ENCODE data around the gene NXT2. TPM values are rescaled to one million over a fixed set of nuclear protein-coding genes. Genes with fewer than 3 reads are reported as not detected.
"Not testable (repeated sequence)": the region's sequence is repeated elsewhere in the genome, so short reads cannot be mapped to it uniquely, and the experiment has no call there.

NXT2 gene
- total RNA-seq, 4 donors from 2014 or later: 1.8 to 5.3 (median 3.3) TPM

- Histone ChIP-seq H3K4me1 (no peaks in the 10 kb centered on the region), H3K27ac (no peak overlapping the region), H3K4me3 (no peak overlapping the region), H3K27me3 (peaks cover 0 to 16% (median 6%) of the 10 kb centered on the region in 3 donors), H3K36me3 (no peaks in the 10 kb centered on the region), H3K9me3 (no peaks in the 10 kb centered on the region)
- DNase-seq (no peak), ATAC-seq (no peak)
- intact Hi-C loops (cut with DNase I; ENCODE audit: low total_unique reads) (no loop called here), in situ Hi-C loops (cut with MboI; ENCODE audit: low sequenced_read_pairs in 4 of 4) (no loop called here)
- no peak for TF ChIP-seq CTCF (IDR thresholded peaks at IDR 0.05 in 4 of 5, conservative IDR thresholded peaks at IDR 0.05 in 1 of 5)
- no peak for TF ChIP-seq POLR2A (IDR thresholded peaks at IDR 0.05)
These were observed 3.0 kb upstream of the NXT2 start for GRCh38 chrX:109533631-109534030.

- Histone ChIP-seq H3K36me3 (no peaks in the 10 kb centered on the region), H3K4me3 (no peak overlapping the region), H3K27ac (no peak overlapping the region), H3K9me3 (no peaks in the 10 kb centered on the region), H3K4me1 (no peaks in the 10 kb centered on the region), H3K27me3 (peaks cover 0 to 13% (median 6%) of the 10 kb centered on the region in 3 donors)
- TF ChIP-seq POLR2A (IDR thresholded peaks at IDR 0.05) (no peak), CTCF (IDR thresholded peaks at IDR 0.05 in 4 of 5, conservative IDR thresholded peaks at IDR 0.05 in 1 of 5) (no peak)
- in situ Hi-C loops (cut with MboI; ENCODE audit: low sequenced_read_pairs in 4 of 4): no loop called here
- DNase-seq: no peak
- intact Hi-C loops (cut with DNase I; ENCODE audit: low total_unique reads): loop anchor here (5.0 kb wide), 1 partner anchor 307 kb away; no protein-coding TSS in a partner anchor
- no peak for ATAC-seq
These were observed 1.7 kb upstream of the NXT2 start for GRCh38 chrX:109534933-109535332.

- Histone ChIP-seq H3K36me3 (no peaks in the 10 kb centered on the region), H3K27ac (no peak overlapping the region), H3K4me1 (no peaks in the 10 kb centered on the region), H3K9me3 (no peaks in the 10 kb centered on the region), H3K4me3 (peak overlapping the region in 1 of 4 donors; percentile 71), H3K27me3 (peaks cover 0 to 13% (median 6%) of the 10 kb centered on the region in 3 donors)
- intact Hi-C loops (cut with DNase I; ENCODE audit: low total_unique reads) (loop anchor here (5.0 kb wide), 1 partner anchor 307 kb away; no protein-coding TSS in a partner anchor), in situ Hi-C loops (cut with MboI; ENCODE audit: low sequenced_read_pairs in 4 of 4) (no loop called here)
- ATAC-seq (no peak), DNase-seq (no peak)
- TF ChIP-seq POLR2A (IDR thresholded peaks at IDR 0.05): no peak
These were observed 1.1 kb upstream of the NXT2 start for GRCh38 chrX:109535578-109535977.

GRCh38 chrX:109537324-109537665 lies 651 bp downstream of the NXT2 start:
- DNase-seq: no peak
- in situ Hi-C loops (cut with MboI; ENCODE audit: low sequenced_read_pairs in 4 of 4): no loop called here
- H3K4me3 ChIP-seq: peak overlapping the region; percentile 62 to 71 (median 64)

GRCh38 chrX:109539007-109539406 lies 2.4 kb downstream of the NXT2 start:
- DNase-seq; ATAC-seq; H3K9me3 ChIP-seq; H3K4me3 ChIP-seq; H3K27me3 ChIP-seq; H3K36me3 ChIP-seq; in situ Hi-C loops (cut with MboI; ENCODE audit: low sequenced_read_pairs in 4 of 4); H3K4me1 ChIP-seq; H3K27ac ChIP-seq: not testable (repeated sequence)
- intact Hi-C loops (cut with DNase I; ENCODE audit: low total_unique reads): loop anchor here (5.0 kb wide), 1 partner anchor 303 kb away; no protein-coding TSS in a partner anchor

More at GRCh38 chrX:109537324-109537665, 651 bp downstream of the NXT2 start:
- Histone ChIP-seq H3K27ac (peak overlapping the region; percentile 81 to 95 (median 88)), H3K9me3 (no peaks in the 10 kb centered on the region), H3K27me3 (peaks cover 0 to 9% (median 0%) of the 10 kb centered on the region in 3 donors), H3K36me3 (no peaks in the 10 kb centered on the region), H3K4me1 (no peaks in the 10 kb centered on the region)
- TF ChIP-seq POLR2A (IDR thresholded peaks at IDR 0.05) (no peak), CTCF (IDR thresholded peaks at IDR 0.05 in 4 of 5, conservative IDR thresholded peaks at IDR 0.05 in 1 of 5) (no peak)
- intact Hi-C loops (cut with DNase I; ENCODE audit: low total_unique reads): loop anchor here (2.0 to 5.0 kb wide), 2 partner anchors 196 to 305 kb away; partner anchors contain the start of gene ACSL4
- ATAC-seq: peak; percentile 59 to 72

DNA sequence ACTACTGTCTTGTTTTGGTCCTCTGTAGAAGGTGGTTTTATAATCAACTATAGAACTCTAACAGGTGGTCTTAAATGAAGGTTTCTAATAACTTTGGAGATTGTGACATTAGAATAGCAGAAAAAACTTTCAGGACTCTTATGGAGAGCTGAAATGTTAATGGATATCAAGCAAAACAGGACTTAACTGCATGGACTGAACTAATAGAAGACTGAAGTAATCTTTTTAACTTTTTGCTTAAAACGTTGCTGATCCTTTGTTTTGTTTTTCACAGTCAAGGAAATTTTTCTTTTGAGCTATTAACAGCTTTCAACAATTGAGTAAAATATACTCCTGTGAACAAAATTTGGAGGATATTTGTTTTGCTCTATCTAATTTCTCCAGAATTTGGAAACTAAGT lies 17.2 kb downstream of the NXT2 start:
- TF ChIP-seq POLR2A (IDR thresholded peaks at IDR 0.05) (no peak), CTCF (IDR thresholded peaks at IDR 0.05 in 4 of 5, conservative IDR thresholded peaks at IDR 0.05 in 1 of 5) (no peak)
- ATAC-seq (no peak), DNase-seq (no peak)
- no peak overlapping the region for H3K4me3 ChIP-seq
- no peak overlapping the region for H3K27ac ChIP-seq
- H3K4me1 ChIP-seq: no peaks in the 10 kb centered on the region
- peaks cover 0 to 3% (median 0%) of the 10 kb centered on the region in 3 donors for H3K27me3 ChIP-seq
- no peaks in the 10 kb centered on the region for H3K9me3 ChIP-seq
- no peaks in the 10 kb centered on the region for H3K36me3 ChIP-seq
- in situ Hi-C loops (cut with MboI; ENCODE audit: low sequenced_read_pairs in 4 of 4) (no loop called here), intact Hi-C loops (cut with DNase I; ENCODE audit: low total_unique reads) (no loop called here)

- in situ Hi-C loops (cut with MboI; ENCODE audit: low sequenced_read_pairs in 4 of 4); intact Hi-C loops (cut with DNase I; ENCODE audit: low total_unique reads); H3K27ac ChIP-seq; H3K36me3 ChIP-seq; H3K27me3 ChIP-seq; H3K4me1 ChIP-seq; ATAC-seq; DNase-seq; H3K9me3 ChIP-seq; H3K4me3 ChIP-seq: not testable (repeated sequence)
These were observed 39.4 kb downstream of the NXT2 start for GRCh38 chrX:109576083-109576482.

All from gastrocnemius medialis (tissue), 4 donors.